Skin of body (tissue), 2 donors: Measurements from ENCODE around the gene PLCD1. TPM values are rescaled to one million over a fixed set of nuclear protein-coding genes. Genes with fewer than 3 reads are reported as not detected.
"Not testable (repeated sequence)": the region's sequence is repeated elsewhere in the genome, so short reads cannot be mapped to it uniquely, and the experiment has no call there.

ENCODE experiments used
- DNase-seq: peaks from one replicate; lab custom pipeline; 2025; lab: John Stamatoyannopoulos, UW
- total RNA-seq: library from RNA; depleted of rRNA; stranded (reverse); fragments of >200 nt; gene quantifications from one replicate; pipeline ENCODE4 v1.2.3, GENCODE V29; 2014

The PLCD1 gene
- 26.2 TPM for total RNA-seq

- peak; percentile 61 for DNase-seq
These were observed at the start of gene PLCD1 for GRCh38 chr3:38029400-38030125. PLCD1 (minus strand) TSS chr3:38029642; CDS start chr3:38029539, 103 bp downstream.

- not testable (repeated sequence) for DNase-seq
These were observed 47.6 kb upstream of the PLCD1 start for GRCh38 chr3:38077073-38077472.

GRCh38 chr3:38070013-38070412, 40.6 kb upstream of the PLCD1 start:
- DNase-seq, result no peak

- no peak for DNase-seq
These were observed 38.2 kb upstream of the PLCD1 start for GRCh38 chr3:38067508-38068233.

GRCh38 chr3:38064453-38064852, 35.0 kb upstream of the PLCD1 start:
- DNase-seq, result not testable (repeated sequence)

GRCh38 chr3:38062809-38063208, 33.4 kb upstream of the PLCD1 start:
- no peak for DNase-seq

- no peak for DNase-seq
These were observed 30.1 kb upstream of the PLCD1 start for GRCh38 chr3:38059591-38059990.

GRCh38 chr3:38059148-38059547, 29.7 kb upstream of the PLCD1 start:
- DNase-seq, result no peak

- DNase-seq, result no peak
These were observed 25.1 kb upstream of the PLCD1 start for GRCh38 chr3:38054499-38055001.

GRCh38 chr3:38053813-38054498, 24.5 kb upstream of the PLCD1 start:
- peak; percentile 47 for DNase-seq

GRCh38 chr3:38053286-38053685, 23.8 kb upstream of the PLCD1 start:
- not testable (repeated sequence) for DNase-seq

- DNase-seq, result no peak
These were observed 21.7 kb upstream of the PLCD1 start for GRCh38 chr3:38051131-38051530.

GRCh38 chr3:38049358-38050126, 20.1 kb upstream of the PLCD1 start:
- DNase-seq, result no peak

- no peak for DNase-seq
These were observed 18.5 kb upstream of the PLCD1 start for GRCh38 chr3:38047896-38048295.

- DNase-seq, result no peak
These were observed 17.4 kb upstream of the PLCD1 start for GRCh38 chr3:38046821-38047220.

- DNase-seq, result no peak
These were observed 16.6 kb upstream of the PLCD1 start for GRCh38 chr3:38046027-38046426.

GRCh38 chr3:38043486-38043885, 14.0 kb upstream of the PLCD1 start:
- DNase-seq, result no peak

GRCh38 chr3:38040401-38040800, 11.0 kb upstream of the PLCD1 start:
- DNase-seq, result no peak

- no peak for DNase-seq
These were observed 10.4 kb upstream of the PLCD1 start for GRCh38 chr3:38039899-38040261.

- peak; percentile 35 for DNase-seq
These were observed 9.9 kb upstream of the PLCD1 start, which contains the start of gene DLEC1 for GRCh38 chr3:38039101-38039898. DLEC1 (plus strand) TSS chr3:38039208; CDS start chr3:38039226, 18 bp downstream.
